Measurements from ENCODE around the gene FUT2.

DNA sequence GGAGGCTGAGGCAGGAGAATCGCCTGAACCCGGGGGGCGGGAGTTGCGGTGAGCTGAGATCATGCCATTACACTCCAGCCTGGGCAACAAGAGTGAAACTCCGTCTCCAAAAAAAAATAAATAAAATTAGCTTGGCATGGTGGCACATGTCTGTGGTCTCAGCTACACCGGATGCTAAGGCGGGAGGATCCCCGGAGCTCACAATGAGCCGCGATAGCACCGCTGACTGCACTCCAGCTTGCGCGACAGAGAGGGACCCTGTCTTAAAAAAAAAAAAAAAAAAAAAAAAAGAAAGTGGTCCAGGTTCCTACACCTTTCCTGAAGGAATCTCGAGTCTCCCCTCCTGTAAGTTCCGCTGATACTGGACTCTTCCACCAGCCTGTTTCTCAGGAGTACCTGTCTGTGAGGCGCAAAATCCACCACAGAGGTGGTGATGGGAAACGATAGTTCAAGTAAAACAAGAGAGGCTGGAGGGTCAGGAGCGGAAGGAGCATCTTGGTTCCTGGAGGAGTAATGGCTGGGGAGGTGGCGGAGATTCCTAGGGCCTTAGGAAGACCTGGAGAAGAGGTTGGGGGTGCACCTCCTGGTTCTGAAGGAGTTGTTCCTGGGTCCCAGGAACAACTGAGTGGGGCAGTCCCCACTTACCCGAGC, 56.2 kb downstream of the FUT2 start:
- TF ChIP-seq POLR2A (IDR thresholded peaks at IDR 0.05), result no peak
- TF ChIP-seq, protein P1, sequence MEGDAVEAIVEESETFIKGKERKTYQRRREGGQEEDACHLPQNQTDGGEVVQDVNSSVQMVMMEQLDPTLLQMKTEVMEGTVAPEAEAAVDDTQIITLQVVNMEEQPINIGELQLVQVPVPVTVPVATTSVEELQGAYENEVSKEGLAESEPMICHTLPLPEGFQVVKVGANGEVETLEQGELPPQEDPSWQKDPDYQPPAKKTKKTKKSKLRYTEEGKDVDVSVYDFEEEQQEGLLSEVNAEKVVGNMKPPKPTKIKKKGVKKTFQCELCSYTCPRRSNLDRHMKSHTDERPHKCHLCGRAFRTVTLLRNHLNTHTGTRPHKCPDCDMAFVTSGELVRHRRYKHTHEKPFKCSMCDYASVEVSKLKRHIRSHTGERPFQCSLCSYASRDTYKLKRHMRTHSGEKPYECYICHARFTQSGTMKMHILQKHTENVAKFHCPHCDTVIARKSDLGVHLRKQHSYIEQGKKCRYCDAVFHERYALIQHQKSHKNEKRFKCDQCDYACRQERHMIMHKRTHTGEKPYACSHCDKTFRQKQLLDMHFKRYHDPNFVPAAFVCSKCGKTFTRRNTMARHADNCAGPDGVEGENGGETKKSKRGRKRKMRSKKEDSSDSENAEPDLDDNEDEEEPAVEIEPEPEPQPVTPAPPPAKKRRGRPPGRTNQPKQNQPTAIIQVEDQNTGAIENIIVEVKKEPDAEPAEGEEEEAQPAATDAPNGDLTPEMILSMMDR (IDR thresholded peaks at IDR 0.05), result no peak
